Measurements from ENCODE around the gene EPB41.

DNA sequence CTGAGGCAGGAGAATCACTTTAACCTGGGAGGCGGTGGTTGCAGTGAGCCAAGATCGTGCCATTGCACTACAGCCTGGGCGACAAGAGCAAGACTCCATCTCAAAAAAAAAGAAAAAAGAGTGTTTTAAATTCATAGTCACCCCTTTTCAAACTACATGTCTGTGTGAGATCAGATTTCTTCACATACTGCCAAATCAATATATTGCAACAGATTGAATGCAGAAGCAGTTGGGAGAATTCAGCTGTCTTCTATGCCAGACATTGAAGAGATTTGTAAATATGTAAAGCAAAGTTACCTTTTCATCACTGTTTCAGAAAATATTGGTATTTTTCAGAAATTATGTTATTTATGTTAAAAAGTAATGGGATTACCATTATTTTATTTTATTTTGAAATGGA is 108.3 kb downstream of the EPB41 start:
- TF ChIP-seq KLF16 (IDR thresholded peaks at IDR 0.05) (no peak), ZNF274 (IDR thresholded peaks at IDR 0.05; ENCODE audit: borderline replicate concordance, low read depth, low read length) (no peak), POLR2AphosphoS2 (IDR thresholded peaks at IDR 0.05; ENCODE audit: low read length) (no peak), GABPB2 (CRISPR knock-in tag; conservative IDR thresholded peaks at IDR 0.05) (no peak), FOXJ3 (CRISPR knock-in tag; IDR thresholded peaks at IDR 0.05) (no peak), HNRNPK (IDR thresholded peaks at IDR 0.05; ENCODE audit: low read depth, low read length, poor library complexity, severe bottlenecking) (no peak)
- TF ChIP-seq, protein P1, sequence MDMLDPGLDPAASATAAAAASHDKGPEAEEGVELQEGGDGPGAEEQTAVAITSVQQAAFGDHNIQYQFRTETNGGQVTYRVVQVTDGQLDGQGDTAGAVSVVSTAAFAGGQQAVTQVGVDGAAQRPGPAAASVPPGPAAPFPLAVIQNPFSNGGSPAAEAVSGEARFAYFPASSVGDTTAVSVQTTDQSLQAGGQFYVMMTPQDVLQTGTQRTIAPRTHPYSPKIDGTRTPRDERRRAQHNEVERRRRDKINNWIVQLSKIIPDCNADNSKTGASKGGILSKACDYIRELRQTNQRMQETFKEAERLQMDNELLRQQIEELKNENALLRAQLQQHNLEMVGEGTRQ (CRISPR knock-in tag; IDR thresholded peaks at IDR 0.05): no peak
- TF ChIP-seq, protein P2, sequence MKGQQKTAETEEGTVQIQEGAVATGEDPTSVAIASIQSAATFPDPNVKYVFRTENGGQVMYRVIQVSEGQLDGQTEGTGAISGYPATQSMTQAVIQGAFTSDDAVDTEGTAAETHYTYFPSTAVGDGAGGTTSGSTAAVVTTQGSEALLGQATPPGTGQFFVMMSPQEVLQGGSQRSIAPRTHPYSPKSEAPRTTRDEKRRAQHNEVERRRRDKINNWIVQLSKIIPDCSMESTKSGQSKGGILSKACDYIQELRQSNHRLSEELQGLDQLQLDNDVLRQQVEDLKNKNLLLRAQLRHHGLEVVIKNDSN (CRISPR knock-in tag; IDR thresholded peaks at IDR 0.05): no peak
- TF ChIP-seq, protein P3, sequence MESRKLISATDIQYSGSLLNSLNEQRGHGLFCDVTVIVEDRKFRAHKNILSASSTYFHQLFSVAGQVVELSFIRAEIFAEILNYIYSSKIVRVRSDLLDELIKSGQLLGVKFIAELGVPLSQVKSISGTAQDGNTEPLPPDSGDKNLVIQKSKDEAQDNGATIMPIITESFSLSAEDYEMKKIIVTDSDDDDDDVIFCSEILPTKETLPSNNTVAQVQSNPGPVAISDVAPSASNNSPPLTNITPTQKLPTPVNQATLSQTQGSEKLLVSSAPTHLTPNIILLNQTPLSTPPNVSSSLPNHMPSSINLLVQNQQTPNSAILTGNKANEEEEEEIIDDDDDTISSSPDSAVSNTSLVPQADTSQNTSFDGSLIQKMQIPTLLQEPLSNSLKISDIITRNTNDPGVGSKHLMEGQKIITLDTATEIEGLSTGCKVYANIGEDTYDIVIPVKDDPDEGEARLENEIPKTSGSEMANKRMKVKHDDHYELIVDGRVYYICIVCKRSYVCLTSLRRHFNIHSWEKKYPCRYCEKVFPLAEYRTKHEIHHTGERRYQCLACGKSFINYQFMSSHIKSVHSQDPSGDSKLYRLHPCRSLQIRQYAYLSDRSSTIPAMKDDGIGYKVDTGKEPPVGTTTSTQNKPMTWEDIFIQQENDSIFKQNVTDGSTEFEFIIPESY (CRISPR knock-in tag; IDR thresholded peaks at IDR 0.05): no peak
